Measurements from ENCODE around the gene TRRAP.
A peak's percentile ranks its signal among the peaks of the same experiment; 100 is the strongest.

The TRRAP gene

DNA sequence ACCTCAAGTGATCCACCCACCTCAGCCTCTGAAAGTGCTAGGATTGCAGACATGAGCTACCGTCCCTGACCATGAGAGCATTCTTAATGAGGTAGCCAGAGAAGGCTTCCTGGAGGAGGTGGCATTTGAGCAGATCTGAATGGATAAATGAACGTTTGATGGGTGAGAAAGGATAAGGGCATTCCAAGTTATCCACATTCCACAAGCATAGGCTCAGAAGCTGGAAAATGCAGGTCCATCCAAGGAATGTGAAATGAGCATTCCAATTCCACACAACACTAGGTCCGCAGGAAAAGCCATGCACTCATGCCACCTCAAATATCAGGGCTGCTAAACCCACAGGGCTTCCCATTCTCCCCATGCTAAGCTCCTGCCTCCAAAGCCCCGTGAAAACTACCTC, 25.5 kb upstream of the TRRAP start:
- Histone ChIP-seq H3K4me3 (ENCODE audit: low read length in 2 of 2) (no peak overlapping the region), H3K4me1 (ENCODE audit: control insufficient read depth in 2 of 2, insufficient read depth in 1 of 2, low read depth in 1 of 2, low read length in 2 of 2) (peaks cover 0 to 7% of the 10 kb centered on the region in 2 donors), H2BK5ac (ENCODE audit: low read length) (no peak overlapping the region), H2AFZ (ENCODE audit: low read length) (no peak overlapping the region), H4K91ac (ENCODE audit: low read depth, low read length, poor library complexity) (no peak overlapping the region), H3K79me1 (ENCODE audit: low read depth, low read length) (no peaks in the 10 kb centered on the region), H3K36me3 (replicated peaks in 1 of 2; ENCODE audit: control insufficient read depth in 2 of 2, insufficient read depth in 2 of 2, low read length in 2 of 2) (peaks cover 0 to 7% of the 10 kb centered on the region in 2 donors), H3K18ac (ENCODE audit: low read length) (no peak overlapping the region), H2AK5ac (ENCODE audit: low read depth, low read length) (no peak overlapping the region), H3K23ac (ENCODE audit: low read depth, low read length, poor library complexity) (no peak overlapping the region), H3K9me3 (replicated peaks in 1 of 2; ENCODE audit: control insufficient read depth in 2 of 2, insufficient read depth in 1 of 2, low read depth in 1 of 2, low read length in 2 of 2) (peaks cover 4 to 23% of the 10 kb centered on the region in 2 donors), H3K14ac (ENCODE audit: low read length) (no peak overlapping the region), H3K27me3 (ENCODE audit: control insufficient read depth in 3 of 3, insufficient read depth in 3 of 3, low read depth in 1 of 3, low read length in 3 of 3) (no peaks in the 10 kb centered on the region), H2BK120ac (ENCODE audit: low read depth, low read length) (no peak overlapping the region), H3K4ac (ENCODE audit: low read length) (no peak overlapping the region), H3K4me2 (ENCODE audit: insufficient read depth, low read length, poor library complexity, severe bottlenecking) (no peak overlapping the region), H4K8ac (ENCODE audit: low read depth, low read length) (no peak overlapping the region), H3K27ac (replicated peaks; ENCODE audit: low read length) (no peak overlapping the region), H2BK12ac (ENCODE audit: low read length) (no peak overlapping the region), H2BK15ac (ENCODE audit: low read length) (no peak overlapping the region), H3K9ac (ENCODE audit: low read depth, low read length, poor library complexity) (no peak overlapping the region)
- no CpG with 5 or more reads among the region's 4 CpGs for WGBS, 2 donors (ENCODE audit: extremely low coverage in 2 of 2, insufficient read length in 2 of 2, insufficient replicate concordance in 1 of 2)
- no peak for DNase-seq (ENCODE audit: low spot score)

- Histone ChIP-seq H2AK5ac (ENCODE audit: low read depth, low read length) (peak overlapping the region; percentile 66), H3K14ac (ENCODE audit: low read length) (no peak overlapping the region), H4K8ac (ENCODE audit: low read depth, low read length) (no peak overlapping the region), H2BK5ac (ENCODE audit: low read length) (no peak overlapping the region), H3K4me1 (ENCODE audit: control insufficient read depth in 2 of 2, insufficient read depth in 1 of 2, low read depth in 1 of 2, low read length in 2 of 2) (peaks cover 0 to 7% of the 10 kb centered on the region in 2 donors), H3K27ac (replicated peaks; ENCODE audit: low read length) (no peak overlapping the region), H3K23ac (ENCODE audit: low read depth, low read length, poor library complexity) (no peak overlapping the region), H3K9me3 (replicated peaks in 1 of 2; ENCODE audit: control insufficient read depth in 2 of 2, insufficient read depth in 1 of 2, low read depth in 1 of 2, low read length in 2 of 2) (peaks cover 0 to 3% of the 10 kb centered on the region in 2 donors), H2AFZ (ENCODE audit: low read length) (no peak overlapping the region), H3K36me3 (replicated peaks in 1 of 2; ENCODE audit: control insufficient read depth in 2 of 2, insufficient read depth in 2 of 2, low read length in 2 of 2) (peaks cover 0 to 2% of the 10 kb centered on the region in 2 donors), H3K4ac (ENCODE audit: low read length) (no peak overlapping the region), H2BK15ac (ENCODE audit: low read length) (no peak overlapping the region), H2BK120ac (ENCODE audit: low read depth, low read length) (peak overlapping the region; percentile 19), H4K91ac (ENCODE audit: low read depth, low read length, poor library complexity) (no peak overlapping the region), H3K4me2 (ENCODE audit: insufficient read depth, low read length, poor library complexity, severe bottlenecking) (no peak overlapping the region), H3K79me1 (ENCODE audit: low read depth, low read length) (no peaks in the 10 kb centered on the region), H2BK12ac (ENCODE audit: low read length) (peak overlapping the region; percentile 14), H3K18ac (ENCODE audit: low read length) (peak overlapping the region; percentile 59), H3K27me3 (ENCODE audit: control insufficient read depth in 3 of 3, insufficient read depth in 3 of 3, low read depth in 1 of 3, low read length in 3 of 3) (no peaks in the 10 kb centered on the region), H3K9ac (ENCODE audit: low read depth, low read length, poor library complexity) (no peak overlapping the region), H3K4me3 (ENCODE audit: low read length in 2 of 2) (no peak overlapping the region)
- DNase-seq (ENCODE audit: low spot score), result no peak
- WGBS, 2 donors (ENCODE audit: extremely low coverage in 2 of 2, insufficient read length in 2 of 2, insufficient replicate concordance in 1 of 2), result no CpG with 5 or more reads among the region's 24 CpGs
These were observed 22.5 kb upstream of the TRRAP start for GRCh38 chr7:98855610-98856422.

DNA sequence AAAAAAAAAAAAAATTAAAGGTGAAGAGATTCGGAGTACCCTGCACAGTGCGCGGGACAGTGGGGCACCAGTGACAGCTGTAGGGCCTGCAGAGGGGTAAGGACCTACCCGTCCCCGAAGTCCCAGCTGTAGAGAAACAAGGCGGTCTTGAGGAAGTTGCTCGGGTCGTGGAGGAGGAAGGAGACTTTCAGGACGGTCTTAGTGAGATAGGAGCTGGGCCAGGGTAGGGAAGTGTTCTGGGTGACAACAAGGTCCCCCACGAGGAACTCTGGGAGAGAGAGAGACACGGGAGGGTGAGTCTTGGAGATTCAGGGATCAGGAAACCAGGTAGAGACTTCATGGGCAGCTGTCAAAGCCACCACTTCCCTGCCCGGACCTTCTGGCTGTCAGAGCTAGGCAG, 18.3 kb upstream of the TRRAP start:
- H3K14ac ChIP-seq (ENCODE audit: low read length), result no peak overlapping the region
- H2AFZ ChIP-seq (ENCODE audit: low read length), result no peak overlapping the region
- no peak overlapping the region for H2BK12ac ChIP-seq (ENCODE audit: low read length)
- H3K9me3 ChIP-seq (replicated peaks in 1 of 2; ENCODE audit: control insufficient read depth in 2 of 2, insufficient read depth in 1 of 2, low read depth in 1 of 2, low read length in 2 of 2), result no peaks in the 10 kb centered on the region
- no peak overlapping the region for H2BK5ac ChIP-seq (ENCODE audit: low read length)
- no peak overlapping the region for H4K91ac ChIP-seq (ENCODE audit: low read depth, low read length, poor library complexity)
- H3K27me3 ChIP-seq (ENCODE audit: control insufficient read depth in 3 of 3, insufficient read depth in 3 of 3, low read depth in 1 of 3, low read length in 3 of 3), result peaks cover 0 to 3% (median 0%) of the 10 kb centered on the region in 3 experiments
- no peak overlapping the region for H3K4me2 ChIP-seq (ENCODE audit: insufficient read depth, low read length, poor library complexity, severe bottlenecking)
- H3K4me1 ChIP-seq (ENCODE audit: control insufficient read depth in 2 of 2, insufficient read depth in 1 of 2, low read depth in 1 of 2, low read length in 2 of 2), result peaks cover 0 to 2% of the 10 kb centered on the region in 2 donors
- H3K36me3 ChIP-seq (replicated peaks in 1 of 2; ENCODE audit: control insufficient read depth in 2 of 2, insufficient read depth in 2 of 2, low read length in 2 of 2), result no peaks in the 10 kb centered on the region
- no peak overlapping the region for H3K23ac ChIP-seq (ENCODE audit: low read depth, low read length, poor library complexity)
- no CpG with 5 or more reads among the region's 12 CpGs for WGBS, 2 donors (ENCODE audit: extremely low coverage in 2 of 2, insufficient read length in 2 of 2, insufficient replicate concordance in 1 of 2)
- no peak overlapping the region for H3K4me3 ChIP-seq (ENCODE audit: low read length in 2 of 2)
- H3K9ac ChIP-seq (ENCODE audit: low read depth, low read length, poor library complexity), result peak overlapping the region; percentile 34
- no peak overlapping the region for H3K27ac ChIP-seq (replicated peaks; ENCODE audit: low read length)
- H3K79me1 ChIP-seq (ENCODE audit: low read depth, low read length), result no peaks in the 10 kb centered on the region
- no peak overlapping the region for H2BK15ac ChIP-seq (ENCODE audit: low read length)
- peak overlapping the region; percentile 61 for H2AK5ac ChIP-seq (ENCODE audit: low read depth, low read length)
- no peak overlapping the region for H3K4ac ChIP-seq (ENCODE audit: low read length)
- no peak overlapping the region for H2BK120ac ChIP-seq (ENCODE audit: low read depth, low read length)
- no peak overlapping the region for H3K18ac ChIP-seq (ENCODE audit: low read length)
- DNase-seq (ENCODE audit: low spot score), result no peak
- no peak overlapping the region for H4K8ac ChIP-seq (ENCODE audit: low read depth, low read length)

GRCh38 chr7:98862203-98862602, 16.1 kb upstream of the TRRAP start:
- no CpG with 5 or more reads among the region's 4 CpGs for WGBS, 2 donors (ENCODE audit: extremely low coverage in 2 of 2, insufficient read length in 2 of 2, insufficient replicate concordance in 1 of 2)

More at GRCh38 chr7:98862203-98862602, 16.1 kb upstream of the TRRAP start:
- H2BK12ac ChIP-seq (ENCODE audit: low read length), result no peak overlapping the region
- no peak overlapping the region for H2AFZ ChIP-seq (ENCODE audit: low read length)
- DNase-seq (ENCODE audit: low spot score), result no peak
- H3K23ac ChIP-seq (ENCODE audit: low read depth, low read length, poor library complexity), result no peak overlapping the region
- H4K91ac ChIP-seq (ENCODE audit: low read depth, low read length, poor library complexity), result no peak overlapping the region
- H2BK120ac ChIP-seq (ENCODE audit: low read depth, low read length), result no peak overlapping the region
- no peaks in the 10 kb centered on the region for H3K9me3 ChIP-seq (replicated peaks in 1 of 2; ENCODE audit: control insufficient read depth in 2 of 2, insufficient read depth in 1 of 2, low read depth in 1 of 2, low read length in 2 of 2)
- H3K27me3 ChIP-seq (ENCODE audit: control insufficient read depth in 3 of 3, insufficient read depth in 3 of 3, low read depth in 1 of 3, low read length in 3 of 3), result peaks cover 0 to 7% (median 0%) of the 10 kb centered on the region in 3 experiments
- no peaks in the 10 kb centered on the region for H3K36me3 ChIP-seq (replicated peaks in 1 of 2; ENCODE audit: control insufficient read depth in 2 of 2, insufficient read depth in 2 of 2, low read length in 2 of 2)
- H2BK5ac ChIP-seq (ENCODE audit: low read length), result no peak overlapping the region
- H3K27ac ChIP-seq (replicated peaks; ENCODE audit: low read length), result no peak overlapping the region
- no peak overlapping the region for H3K4ac ChIP-seq (ENCODE audit: low read length)
- no peak overlapping the region for H4K8ac ChIP-seq (ENCODE audit: low read depth, low read length)
- no peak overlapping the region for H3K4me3 ChIP-seq (ENCODE audit: low read length in 2 of 2)
- H3K9ac ChIP-seq (ENCODE audit: low read depth, low read length, poor library complexity), result no peak overlapping the region
- H2AK5ac ChIP-seq (ENCODE audit: low read depth, low read length), result no peak overlapping the region
- H3K79me1 ChIP-seq (ENCODE audit: low read depth, low read length), result no peaks in the 10 kb centered on the region
- peaks cover 2 to 3% of the 10 kb centered on the region in 2 donors for H3K4me1 ChIP-seq (ENCODE audit: control insufficient read depth in 2 of 2, insufficient read depth in 1 of 2, low read depth in 1 of 2, low read length in 2 of 2)
- no peak overlapping the region for H3K4me2 ChIP-seq (ENCODE audit: insufficient read depth, low read length, poor library complexity, severe bottlenecking)
- no peak overlapping the region for H3K14ac ChIP-seq (ENCODE audit: low read length)
- no peak overlapping the region for H2BK15ac ChIP-seq (ENCODE audit: low read length)
- no peak overlapping the region for H3K18ac ChIP-seq (ENCODE audit: low read length)
